HG02798 (cell line): ENCODE data around the gene PLCG2.
"Not testable (repeated sequence)": the region's sequence is repeated elsewhere in the genome, so short reads cannot be mapped to it uniquely, and the experiment has no call there.

Experiments
- ATAC-seq: cut with Tn5 transposase; IDR thresholded peaks from one replicate; pipeline ENCODE4 v1.9.1; 2021; ENCODE audit warnings: mild to moderate bottlenecking; ENCODE audit not compliant: unreplicated experiment, poor library complexity

The PLCG2 gene

DNA sequence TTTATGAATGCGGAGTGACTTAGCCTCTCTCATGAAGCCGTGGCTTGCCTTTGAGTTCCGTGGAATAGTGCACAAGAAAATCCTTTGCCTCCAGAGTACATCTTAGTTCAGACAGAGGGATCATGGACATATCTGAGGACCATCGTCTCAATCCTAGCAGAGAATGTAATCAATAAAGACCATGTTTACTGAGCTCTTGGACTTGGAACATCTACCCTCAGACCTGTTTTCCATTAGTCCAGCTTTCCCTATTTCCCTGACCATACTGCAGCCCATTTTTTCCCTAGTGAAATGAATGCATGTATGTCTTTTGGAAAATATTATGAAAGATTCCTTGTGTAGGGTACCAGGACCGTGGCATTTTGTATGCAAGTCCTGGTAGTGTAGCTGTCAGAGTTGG lies 90.2 kb downstream of the PLCG2 start:
- ATAC-seq, result no peak

DNA sequence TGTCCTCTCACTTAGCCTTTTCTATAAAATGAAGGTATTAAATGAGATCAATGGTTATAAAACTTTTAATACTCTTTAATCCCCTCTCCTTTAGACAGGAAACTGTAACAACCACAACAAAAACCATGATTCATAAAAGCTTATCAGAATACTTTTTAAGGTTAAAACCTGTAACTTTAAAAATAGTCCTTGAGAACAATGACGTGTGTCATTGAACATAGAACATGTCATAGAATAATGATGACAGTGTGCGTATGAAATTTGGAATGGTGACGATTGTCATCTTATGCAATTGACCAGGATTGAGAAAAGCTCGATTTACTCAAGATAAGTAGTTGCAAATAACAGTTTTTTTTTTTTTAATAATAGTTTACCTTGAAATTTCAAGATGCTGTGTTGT lies 94.1 kb downstream of the PLCG2 start:
- ATAC-seq, result no peak

DNA sequence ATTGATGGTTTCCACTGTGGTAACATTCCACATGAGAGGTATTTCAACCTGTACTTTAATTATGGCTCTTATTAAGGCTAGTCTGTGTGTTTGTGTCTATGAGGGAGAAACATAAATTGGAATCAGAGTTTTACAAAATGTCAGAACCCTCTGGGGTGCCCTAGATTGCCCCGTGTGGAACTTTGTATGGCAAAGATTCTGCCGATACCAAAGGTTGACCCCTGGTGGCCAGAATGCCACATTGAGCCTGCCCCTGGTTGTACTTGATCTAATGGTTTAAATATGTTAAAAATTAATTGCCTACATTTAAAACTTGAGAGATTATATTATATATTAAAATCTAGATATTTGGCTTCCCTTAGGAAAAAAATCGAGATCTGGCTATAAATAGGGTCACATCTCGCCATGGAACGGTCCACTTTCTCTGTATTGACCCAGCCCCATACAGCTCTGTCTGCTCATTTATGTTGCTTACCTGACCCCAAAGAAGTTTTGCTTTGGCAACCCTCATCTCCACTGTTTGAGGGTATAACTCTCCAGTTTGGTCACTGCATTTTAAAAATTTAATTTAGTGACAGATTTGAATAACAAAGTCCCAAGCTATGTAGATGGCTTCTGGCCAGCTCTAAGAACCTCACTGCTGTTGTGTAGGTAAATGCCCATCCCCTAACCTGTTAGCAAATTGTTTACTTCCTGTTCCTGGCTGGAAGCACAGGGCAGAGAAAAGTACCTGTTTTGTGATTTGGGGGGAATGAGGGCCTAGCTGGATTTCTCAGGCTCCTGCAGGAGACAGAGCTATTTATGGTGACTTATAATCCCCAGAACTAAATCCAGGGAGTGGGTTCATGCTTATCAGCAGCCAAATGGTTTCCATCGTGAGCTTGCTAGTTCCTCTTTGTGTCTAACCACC lies 95.0 kb downstream of the PLCG2 start:
- ATAC-seq, result peak; percentile 85

DNA sequence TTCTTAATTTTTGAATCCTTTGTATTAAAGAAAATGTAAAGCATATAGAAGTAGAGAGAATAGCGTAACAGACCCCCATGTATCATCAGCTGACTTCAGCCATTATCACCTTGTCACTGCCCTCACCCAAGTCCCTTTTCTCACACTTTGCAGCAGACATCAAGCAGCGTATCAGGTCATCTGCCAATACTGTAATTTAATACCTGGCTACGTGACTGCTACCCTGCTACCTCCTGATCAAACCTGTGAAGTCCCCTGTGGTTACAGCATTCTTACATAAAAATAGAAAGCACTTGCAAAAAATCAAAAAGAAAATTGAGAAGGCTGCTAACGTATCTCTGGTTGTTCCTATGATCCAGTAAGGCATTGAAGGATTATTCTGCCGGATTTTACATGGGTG lies 96.4 kb downstream of the PLCG2 start:
- ATAC-seq, result no peak

DNA sequence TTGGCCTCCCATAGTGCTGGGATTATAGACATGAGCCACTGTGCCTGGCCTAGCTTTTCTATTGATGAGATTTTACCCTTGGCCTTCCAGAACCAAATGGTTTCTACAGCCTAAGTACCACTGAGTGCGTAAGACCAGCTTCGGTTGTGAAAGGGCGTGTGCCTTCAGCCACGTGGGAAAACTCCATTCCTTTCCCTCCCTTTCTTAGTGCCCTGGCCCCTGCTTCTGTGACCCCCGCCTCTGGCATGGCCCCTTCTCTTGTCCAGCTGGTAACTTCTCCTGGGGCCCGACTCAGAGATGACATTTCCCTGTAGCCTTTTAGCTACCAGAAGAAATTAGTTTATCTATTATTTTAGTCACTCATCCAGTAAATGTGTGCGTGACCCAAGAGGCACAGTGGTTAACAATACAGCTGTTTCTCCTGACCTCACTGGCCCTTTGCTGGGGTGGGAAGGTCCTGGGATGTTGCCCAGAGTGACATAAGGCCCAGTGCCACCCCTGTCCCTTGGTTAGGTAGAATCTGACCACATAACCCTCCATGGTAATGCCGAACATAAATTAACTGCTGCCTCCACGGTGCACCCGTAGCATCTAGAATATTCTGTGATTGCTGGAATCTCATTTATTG lies 97.3 kb downstream of the PLCG2 start:
- no peak for ATAC-seq

DNA sequence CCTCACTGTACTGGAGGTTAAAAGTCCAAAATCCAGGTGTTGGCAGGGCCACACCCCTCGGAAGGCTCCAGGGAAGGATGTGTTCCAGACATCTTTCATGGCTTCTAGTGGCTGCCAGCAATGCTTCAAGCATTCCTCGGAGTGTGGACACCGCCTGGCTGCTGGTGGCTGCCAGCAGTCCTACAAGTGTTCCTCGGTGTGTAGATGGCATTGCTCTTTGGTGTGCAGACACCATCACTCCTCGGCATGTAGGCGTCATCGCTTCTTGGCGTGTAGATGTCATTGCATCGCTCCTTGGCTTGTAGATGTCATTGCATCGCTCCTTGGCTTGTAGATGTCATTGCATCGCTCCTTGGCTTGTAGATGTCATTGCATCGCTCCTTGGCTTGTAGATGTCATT lies 98.4 kb downstream of the PLCG2 start:
- not testable (repeated sequence) for ATAC-seq

DNA sequence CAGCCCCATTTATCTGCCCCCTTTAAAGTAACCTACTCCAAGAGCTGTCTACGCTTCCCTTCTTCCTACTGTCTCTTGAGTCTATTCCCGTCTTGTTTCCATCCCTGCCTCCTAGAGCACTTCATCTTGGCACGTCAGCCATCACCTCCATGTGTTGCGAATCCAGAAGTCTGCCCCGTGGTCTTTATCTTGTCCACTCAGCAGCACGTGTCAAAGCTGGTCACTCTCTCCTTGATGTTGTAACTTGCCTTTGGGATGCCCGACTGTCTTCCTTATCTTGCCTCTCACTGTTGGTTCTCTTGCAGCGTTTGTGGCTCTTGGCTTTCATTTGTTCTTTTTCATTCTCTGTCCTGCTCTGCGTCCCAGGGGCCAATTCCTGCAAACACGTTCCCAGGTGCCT lies 99.4 kb downstream of the PLCG2 start:
- ATAC-seq, result no peak

DNA sequence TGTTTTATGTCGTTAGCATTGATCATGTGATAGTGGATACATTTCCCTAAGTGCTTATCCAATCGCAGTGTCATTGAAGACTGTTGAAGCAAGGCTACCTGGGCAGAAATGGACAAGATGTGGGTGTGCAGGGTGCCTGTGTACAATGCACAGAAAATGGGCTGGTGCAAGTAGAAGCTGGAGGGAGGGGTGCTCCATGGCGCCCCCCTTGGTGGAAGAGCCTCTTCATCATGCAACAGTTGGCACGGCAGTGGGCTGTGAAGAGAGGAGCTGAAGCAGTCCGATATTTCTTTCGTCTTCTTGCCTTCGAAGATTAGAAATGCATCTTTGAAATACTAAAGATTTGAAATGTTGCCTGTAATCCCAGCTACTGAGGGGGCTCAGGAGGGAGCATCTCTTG lies 100.5 kb downstream of the PLCG2 start:
- no peak for ATAC-seq

DNA sequence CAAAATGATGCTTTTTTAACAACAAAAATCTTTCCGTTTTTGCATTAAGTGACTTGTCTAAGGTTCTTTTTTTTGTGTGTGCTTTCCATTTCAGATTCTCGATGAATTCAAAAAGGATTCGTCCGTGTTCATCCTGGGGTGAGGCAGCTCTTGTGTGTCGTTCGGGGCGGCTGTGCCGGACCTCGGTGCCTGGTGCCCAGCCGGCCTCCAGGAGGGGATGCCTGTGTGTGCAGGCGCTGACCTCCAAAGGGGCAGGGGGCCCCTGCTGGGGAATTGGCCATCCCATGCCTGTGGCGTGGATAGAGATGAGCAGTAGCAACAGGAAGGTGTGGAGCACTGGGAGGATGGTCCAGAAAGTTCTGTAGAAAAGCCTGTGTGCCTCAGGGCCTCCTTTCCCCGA lies 101.7 kb downstream of the PLCG2 start:
- ATAC-seq, result no peak

DNA sequence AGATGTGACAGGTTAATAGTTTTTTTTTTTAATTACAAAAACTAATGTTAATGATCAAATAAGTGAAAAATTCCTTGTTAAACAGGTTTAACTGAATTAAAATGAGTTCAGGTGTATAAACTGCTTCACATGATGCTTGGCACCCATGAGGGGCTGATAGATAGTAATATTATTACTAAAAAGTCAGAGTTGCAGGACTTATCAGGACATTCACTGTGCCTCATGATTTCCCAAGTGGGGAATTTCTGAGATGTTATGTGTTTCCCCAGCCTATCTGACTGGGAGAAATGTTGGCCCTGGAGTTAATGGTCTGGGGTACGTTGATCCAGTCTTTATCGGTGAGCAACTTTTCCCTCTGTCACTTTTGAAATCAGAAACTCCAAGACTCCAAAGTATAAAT lies 102.1 kb downstream of the PLCG2 start:
- no peak for ATAC-seq

DNA sequence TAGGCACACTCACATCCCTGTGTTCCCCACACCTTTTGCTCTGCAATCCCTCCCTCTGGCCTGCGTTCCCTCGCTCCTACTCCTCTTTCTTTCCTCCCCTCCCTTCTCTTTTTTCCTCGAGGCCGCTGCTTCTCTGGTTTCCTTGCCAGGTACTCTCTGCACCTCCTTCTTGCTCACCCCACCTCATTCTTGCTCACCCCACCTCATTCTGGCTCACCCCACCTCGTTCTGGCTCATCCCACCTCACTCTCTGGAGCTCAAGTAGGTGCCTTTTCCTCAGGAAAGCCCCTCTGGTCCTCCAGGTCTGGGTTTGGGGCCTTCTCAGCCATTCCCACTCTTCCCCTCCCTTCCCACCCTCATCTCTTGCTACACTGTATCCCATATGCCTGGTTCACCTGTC lies 103.5 kb downstream of the PLCG2 start:
- no peak for ATAC-seq

DNA sequence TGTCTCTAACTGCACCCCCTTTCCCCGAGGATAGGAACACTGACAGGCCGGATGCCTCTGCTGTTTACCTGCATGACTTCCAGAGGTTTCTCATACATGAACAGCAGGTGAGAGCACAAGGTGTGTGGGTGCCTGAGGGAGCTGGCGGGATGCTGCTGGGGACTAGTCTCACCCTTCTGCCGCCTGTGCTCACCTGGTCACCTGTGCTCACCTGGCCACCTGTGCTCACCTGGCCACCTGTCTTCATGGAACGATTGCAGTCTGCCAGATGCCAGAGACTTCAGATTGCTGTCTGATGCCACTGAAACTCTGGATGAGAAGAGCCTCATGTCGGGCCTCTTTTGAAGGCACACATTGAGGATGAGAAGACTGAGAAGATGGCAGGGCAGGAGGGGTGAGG lies 104.1 kb downstream of the PLCG2 start:
- no peak for ATAC-seq

DNA sequence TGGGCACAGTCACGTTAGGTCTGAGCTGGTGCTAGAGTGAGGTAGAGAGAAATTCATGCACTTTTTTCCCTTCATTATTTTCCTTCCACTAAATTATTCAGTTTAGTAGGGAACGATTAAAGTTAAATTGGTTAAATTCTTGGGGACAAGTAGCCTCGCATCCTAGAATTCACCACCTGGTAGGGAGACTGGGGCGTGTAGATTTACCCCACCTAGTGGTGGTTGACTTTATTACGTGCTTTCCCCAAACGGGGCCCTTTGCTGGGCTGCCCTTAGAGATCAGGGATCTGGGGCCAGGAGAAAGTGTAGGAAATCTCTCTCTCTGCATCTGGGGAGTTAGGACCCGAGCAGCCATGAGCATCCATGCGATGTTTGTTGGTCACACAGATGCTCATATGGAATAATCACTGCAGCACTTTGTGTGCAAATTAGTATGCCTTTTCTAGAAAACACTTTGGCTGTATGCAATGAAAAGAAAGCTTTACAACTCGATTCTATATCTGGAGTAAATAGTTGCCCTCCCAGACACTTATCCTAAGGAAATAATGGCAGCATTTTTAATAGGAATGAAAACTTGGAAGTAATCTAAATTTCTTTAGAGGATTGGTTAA lies 107.0 kb downstream of the PLCG2 start:
- ATAC-seq, result peak; percentile 62

DNA sequence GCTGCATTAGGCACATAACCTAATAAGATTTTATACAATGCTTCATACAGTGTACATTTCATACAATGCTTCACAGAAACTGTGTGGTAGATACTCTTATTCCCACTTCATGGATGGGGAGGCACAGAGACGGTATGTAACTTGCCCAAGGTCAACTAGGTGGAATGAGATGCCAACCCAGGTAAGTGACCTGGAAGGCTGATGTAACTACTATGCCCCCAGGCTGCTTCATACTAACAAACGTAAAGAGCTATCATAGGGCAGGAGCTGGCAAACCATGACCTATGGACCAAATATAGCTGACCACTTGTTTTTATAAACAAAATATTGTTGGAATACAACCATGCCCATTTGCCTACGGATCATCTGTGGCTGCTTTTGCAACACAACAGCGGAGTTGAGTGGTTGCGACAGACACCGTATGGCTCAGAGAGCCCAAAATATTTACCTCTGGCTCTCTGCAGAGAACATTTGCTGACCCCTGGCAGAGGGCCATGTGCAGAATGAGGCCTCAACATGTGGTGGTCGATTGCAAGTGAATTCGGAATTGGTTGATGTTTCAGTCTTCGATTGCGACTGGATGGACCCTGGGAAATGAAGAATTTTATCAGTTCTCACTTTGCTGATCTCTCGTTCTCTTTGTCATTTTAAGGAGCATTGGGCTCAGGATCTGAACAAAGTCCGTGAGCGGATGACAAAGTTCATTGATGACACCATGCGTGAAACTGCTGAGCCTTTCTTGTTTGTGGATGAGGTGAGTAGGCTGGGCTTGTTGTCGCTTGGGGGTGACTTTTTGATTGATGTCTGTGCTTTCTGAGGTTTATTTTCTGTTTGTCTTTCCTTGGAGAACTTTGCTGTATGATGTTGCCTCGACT lies 109.7 kb downstream of the PLCG2 start:
- ATAC-seq, result no peak

DNA sequence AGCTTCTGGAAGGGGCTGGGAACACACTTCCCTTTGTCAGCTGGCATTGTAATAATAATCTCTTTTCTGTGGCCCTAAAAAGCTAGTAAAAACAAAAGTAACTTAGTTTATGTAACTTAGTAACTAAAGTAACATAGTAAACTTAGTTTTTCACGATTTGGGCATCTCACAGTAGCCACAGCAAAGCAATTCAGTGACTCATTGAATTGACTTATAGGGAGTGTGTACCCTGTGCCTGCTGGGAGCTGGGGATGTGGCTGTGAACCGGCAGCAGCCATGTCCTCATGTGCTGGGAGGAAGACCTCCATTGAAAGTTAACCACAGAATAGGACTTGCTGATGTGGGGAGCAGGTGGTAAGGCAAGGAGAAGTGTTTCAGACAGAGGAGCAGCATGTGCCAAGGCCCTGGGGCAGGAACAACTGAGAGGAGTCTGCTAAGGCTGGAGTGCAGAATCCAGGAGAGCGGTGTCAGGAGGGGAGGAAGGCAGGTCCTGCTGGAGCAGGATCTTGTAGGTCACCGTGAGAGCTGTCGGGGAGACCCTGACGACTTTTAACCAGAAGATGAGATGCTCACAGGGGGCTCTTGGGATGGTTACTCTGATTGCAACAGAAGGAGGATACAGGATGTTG lies 112.8 kb downstream of the PLCG2 start:
- no peak for ATAC-seq

DNA sequence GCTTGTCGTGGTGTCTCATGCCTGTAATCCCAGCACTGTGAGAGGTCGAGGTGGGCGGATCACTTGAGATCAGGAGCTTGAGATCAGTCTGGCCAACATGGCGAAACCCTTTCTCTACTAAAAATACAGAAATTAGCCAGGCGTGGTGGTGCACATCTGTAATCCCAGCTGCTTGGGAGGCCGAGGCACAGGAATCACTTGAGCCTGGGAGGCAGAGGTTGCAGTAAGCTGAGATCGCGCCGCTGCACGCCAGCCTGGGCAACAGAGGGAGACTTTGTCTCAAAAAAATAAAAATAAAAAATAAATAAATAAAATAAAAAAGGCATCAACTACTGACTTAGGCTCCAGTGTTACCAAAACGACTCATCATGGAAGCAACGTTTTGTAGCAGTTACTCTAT lies 115.5 kb downstream of the PLCG2 start:
- no peak for ATAC-seq

DNA sequence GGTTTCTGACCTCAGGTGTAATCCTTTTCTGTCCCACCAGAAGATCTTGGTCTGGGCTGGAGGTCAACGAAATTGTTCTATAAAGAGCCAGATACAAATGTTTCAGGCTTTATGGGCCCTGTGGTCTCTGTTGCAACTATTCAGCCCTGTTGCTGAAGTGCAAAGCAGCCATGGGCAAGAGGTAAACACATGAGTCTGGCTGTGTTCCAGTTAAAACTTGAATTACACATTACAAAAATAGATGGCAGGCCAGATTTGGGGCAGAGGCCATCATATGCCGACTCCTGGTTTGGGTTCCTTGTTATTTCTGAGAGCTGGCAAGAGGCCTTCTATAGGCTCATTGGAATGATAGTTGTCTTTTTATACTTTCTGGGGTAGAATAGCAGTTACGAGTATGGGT lies 117.8 kb downstream of the PLCG2 start:
- ATAC-seq, result no peak

DNA sequence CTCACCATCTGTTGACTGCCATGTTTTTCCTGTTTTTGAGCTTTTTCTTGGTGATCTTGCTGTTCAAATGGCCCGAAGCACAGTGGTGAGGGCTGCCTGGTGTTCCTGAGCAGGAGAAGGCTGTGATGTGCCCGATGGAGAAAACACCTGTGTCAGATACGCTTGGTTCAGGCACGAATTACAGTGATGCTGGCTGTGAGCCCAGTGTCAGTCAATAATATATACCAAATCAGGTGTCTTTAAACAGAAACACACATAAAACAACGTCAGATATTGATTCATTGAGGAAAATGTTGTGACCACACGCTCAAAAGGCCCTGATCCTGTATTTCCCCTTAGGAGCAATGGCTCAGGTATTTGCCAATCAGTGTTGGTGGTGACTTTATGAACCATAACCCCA lies 120.5 kb downstream of the PLCG2 start:
- ATAC-seq, result no peak

DNA sequence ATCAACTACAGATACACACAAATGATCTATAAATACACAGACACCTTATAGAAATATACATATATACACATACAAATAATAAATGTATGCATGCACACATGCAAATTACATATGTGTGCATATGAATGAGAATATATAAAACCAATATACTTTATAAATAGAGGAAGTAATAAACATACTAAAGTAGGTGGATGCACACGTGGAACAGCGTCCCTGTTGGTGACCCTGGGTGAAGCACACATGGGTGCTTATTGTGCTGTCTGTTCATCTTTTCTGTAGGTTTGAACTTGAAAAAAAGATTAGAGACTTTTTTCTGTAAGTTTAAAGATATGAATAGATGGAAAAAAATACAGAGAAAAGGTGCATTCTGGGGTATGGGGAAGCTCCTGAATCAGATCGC lies 120.9 kb downstream of the PLCG2 start:
- ATAC-seq, result no peak

DNA sequence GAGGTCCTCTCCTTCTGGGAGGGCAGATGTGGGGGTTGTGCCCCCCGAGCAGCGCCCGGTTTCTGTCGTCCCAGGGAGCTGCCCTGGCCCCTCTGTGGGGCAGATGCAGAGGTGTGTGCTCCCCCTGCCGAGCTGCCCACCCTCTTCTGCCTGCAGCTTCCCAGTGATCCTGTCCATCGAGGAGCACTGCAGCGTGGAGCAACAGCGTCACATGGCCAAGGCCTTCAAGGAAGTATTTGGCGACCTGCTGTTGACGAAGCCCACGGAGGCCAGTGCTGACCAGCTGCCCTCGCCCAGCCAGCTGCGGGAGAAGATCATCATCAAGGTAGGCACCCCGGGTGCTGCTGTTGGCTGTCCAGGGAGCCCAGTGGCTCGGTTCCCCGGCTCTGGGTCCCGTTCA lies 121.4 kb downstream of the PLCG2 start:
- no peak for ATAC-seq
